ENCODE data around the gene MMP8.

The MMP8 gene

GRCh38 chr11:102719620-102720277, 5.0 kb downstream of the MMP8 start:
- DNase-seq = no peak

GRCh38 chr11:102717280-102717679, 7.5 kb downstream of the MMP8 start:
- DNase-seq = no peak

GRCh38 chr11:102716527-102716926, 8.2 kb downstream of the MMP8 start:
- no peak for DNase-seq

GRCh38 chr11:102712137-102712536, 12.6 kb downstream of the MMP8 start:
- DNase-seq = no peak

GRCh38 chr11:102709201-102709945, 15.4 kb downstream of the MMP8 start:
- DNase-seq = no peak

- DNase-seq = no peak
These were observed 16.1 kb downstream of the MMP8 start for GRCh38 chr11:102708654-102709053.

- no peak for DNase-seq
These were observed 19.1 kb downstream of the MMP8 start, which contains the start of gene MMP27 for GRCh38 chr11:102705626-102706025. Gene MMP27, minus strand, starts transcription at chr11:102705769. Its CDS starts 55 bp downstream, at chr11:102705714.

- no peak for DNase-seq
These were observed 19.9 kb downstream of the MMP8 start for GRCh38 chr11:102704841-102705240.

GRCh38 chr11:102703826-102704493, 20.8 kb downstream of the MMP8 start:
- no peak for DNase-seq

- DNase-seq = no peak
These were observed 29.6 kb downstream of the MMP8 start for GRCh38 chr11:102695201-102695600.

GRCh38 chr11:102685754-102686153, 39.0 kb downstream of the MMP8 start:
- DNase-seq = no peak

- DNase-seq = no peak
These were observed 39.4 kb downstream of the MMP8 start for GRCh38 chr11:102685338-102685737.

- no peak for DNase-seq
These were observed 41.5 kb downstream of the MMP8 start for GRCh38 chr11:102683277-102683676.

- no peak for DNase-seq
These were observed 43.8 kb downstream of the MMP8 start for GRCh38 chr11:102680945-102681344.

- no peak for DNase-seq
These were observed 46.7 kb downstream of the MMP8 start for GRCh38 chr11:102678022-102678421.

- no peak for DNase-seq
These were observed 48.7 kb downstream of the MMP8 start for GRCh38 chr11:102676084-102676483.

GRCh38 chr11:102669664-102670063, 55.1 kb downstream of the MMP8 start:
- no peak for DNase-seq

- peak; percentile 27 for DNase-seq
These were observed 58.3 kb downstream of the MMP8 start for GRCh38 chr11:102666331-102666957.

GRCh38 chr11:102664001-102664752, 60.6 kb downstream of the MMP8 start:
- DNase-seq = no peak

GRCh38 chr11:102662607-102663006, 62.1 kb downstream of the MMP8 start:
- no peak for DNase-seq
